22Rv1 (cell line): ENCODE measurements around the gene DCUN1D4.

Source experiments
- H3K27ac ChIP-seq: fragments of 450-650 bp; 2 replicates; pipeline ENCODE4 v1.5.1; 2017
- ZFX ChIP-seq: fragments of 450-650 bp; IDR thresholded peaks from 2 replicates; pipeline ENCODE4 v1.6.1; 2017; ENCODE audit warnings: antibody characterized with exemption, borderline replicate concordance
- TF ChIP-seq, protein P1 (sequence below): fragments of 450-650 bp; IDR thresholded peaks from 2 replicates; pipeline ENCODE4 v1.5.1; 2017; ENCODE audit warnings: mild to moderate bottlenecking

DCUN1D4 gene

DNA sequence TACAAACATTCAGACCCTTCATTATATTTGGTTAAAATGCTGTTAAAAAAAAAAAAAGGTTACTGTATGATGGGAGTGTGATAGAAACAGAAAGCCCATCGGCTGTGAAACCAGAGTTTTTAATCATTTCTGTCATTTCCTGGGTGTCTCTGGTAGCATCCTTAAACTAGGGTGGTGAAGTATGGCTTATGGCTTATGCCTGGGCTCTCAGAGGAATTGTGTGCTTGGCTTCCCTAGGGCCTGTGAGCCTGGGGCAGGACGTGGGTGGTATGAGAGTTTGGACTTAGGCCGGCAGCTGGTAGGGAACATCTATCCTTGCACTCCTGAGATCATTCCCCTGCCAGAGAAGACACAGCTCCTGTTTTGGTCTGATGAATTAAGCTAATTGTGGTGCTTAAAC, 52.2 kb downstream of the DCUN1D4 start:
- TF ChIP-seq, protein P1, sequence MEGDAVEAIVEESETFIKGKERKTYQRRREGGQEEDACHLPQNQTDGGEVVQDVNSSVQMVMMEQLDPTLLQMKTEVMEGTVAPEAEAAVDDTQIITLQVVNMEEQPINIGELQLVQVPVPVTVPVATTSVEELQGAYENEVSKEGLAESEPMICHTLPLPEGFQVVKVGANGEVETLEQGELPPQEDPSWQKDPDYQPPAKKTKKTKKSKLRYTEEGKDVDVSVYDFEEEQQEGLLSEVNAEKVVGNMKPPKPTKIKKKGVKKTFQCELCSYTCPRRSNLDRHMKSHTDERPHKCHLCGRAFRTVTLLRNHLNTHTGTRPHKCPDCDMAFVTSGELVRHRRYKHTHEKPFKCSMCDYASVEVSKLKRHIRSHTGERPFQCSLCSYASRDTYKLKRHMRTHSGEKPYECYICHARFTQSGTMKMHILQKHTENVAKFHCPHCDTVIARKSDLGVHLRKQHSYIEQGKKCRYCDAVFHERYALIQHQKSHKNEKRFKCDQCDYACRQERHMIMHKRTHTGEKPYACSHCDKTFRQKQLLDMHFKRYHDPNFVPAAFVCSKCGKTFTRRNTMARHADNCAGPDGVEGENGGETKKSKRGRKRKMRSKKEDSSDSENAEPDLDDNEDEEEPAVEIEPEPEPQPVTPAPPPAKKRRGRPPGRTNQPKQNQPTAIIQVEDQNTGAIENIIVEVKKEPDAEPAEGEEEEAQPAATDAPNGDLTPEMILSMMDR: no peak
- no peak for TF ChIP-seq ZFX
- no peak overlapping the region for H3K27ac ChIP-seq

DNA sequence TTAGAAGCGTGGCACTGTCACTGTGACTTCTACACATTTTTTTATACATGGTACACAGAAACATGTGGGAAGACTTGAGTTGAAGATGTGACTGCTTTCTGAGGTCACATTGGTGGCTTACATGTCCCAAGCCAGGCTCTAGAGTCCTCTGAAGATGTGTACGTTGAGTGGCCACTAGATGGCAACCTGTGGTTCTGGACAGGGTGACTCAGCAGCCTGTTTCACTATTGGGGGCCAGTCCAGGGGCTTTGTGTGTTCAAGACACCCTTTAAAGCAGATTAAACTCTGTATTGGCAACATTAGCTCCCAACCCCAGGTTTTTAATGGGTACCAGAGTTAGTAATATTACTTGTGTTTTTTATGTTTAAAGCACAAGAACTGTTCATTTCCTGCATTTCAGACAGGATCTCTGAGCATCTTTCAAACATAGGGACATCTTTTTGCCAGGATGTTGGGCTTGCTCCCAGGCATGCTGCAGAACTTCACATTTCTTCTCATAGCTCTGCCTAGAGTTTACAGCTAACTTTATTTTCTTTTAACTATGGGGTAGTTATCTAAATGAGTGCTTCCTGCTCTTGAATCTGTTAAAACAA, 53.0 kb downstream of the DCUN1D4 start:
- TF ChIP-seq, protein P1: peak; percentile 90
- TF ChIP-seq ZFX: no peak
- H3K27ac ChIP-seq: peak overlapping the region; percentile 40; the same call in 1 of the 2 replicates

DNA sequence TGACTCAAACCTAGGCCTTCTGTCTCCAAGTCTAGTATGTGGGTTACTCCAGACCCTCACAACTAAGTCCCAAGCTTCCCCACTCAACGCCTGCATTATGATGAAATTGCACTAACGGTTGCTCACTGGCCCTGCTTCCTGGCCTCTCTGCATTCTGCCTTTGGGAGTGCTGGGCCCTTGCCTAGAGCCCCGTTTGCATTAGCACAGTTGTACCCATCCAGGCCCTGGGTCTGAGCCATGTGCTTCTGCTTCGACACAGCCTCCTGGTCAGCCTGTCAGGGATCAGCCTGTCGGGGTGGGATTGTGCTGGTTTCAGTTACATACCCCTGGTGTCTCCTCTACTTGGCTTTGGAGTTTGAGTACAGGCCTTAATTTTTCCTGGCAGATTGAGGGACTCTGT, 58.4 kb downstream of the DCUN1D4 start:
- TF ChIP-seq ZFX: no peak
- TF ChIP-seq, protein P1: no peak
- H3K27ac ChIP-seq: no peak overlapping the region

DNA sequence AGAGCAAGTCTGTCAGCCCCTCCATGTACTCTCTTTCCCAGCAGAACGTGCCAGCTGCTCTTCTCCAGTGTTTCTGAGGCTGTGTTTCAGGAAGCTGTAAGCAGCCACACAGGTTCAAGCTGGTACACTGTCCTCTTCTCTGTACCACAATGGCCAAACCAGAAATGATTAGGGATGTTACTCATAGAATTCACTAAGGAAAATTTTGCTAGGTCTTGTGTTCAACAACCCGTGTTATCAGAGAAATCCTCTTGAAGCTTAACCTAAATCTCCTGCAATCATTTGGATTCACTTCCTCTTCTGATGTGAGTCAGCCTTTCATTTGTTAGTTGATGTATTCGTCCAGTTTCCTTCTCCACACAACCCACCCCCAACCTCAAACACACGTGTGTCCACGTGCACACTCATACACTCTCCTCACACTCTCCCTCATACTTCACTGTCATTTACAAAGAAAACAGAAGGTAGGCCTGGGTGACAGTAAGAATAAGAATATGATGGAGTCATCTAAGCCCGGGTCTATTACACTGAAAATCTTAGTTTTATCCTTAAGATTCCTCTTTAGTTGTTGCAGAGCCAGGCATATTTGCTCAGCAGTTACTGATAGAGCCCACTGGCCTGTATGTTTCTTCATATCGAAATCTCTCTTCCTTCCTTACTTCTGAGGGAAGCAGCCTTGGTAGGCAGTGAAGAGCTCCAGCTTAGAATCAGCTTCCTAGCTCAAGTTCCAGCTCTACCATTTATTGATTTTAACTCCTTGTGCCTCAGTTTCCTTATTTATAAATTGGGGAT, 63.4 kb downstream of the DCUN1D4 start:
- no peak overlapping the region for H3K27ac ChIP-seq
- TF ChIP-seq ZFX: no peak

DNA sequence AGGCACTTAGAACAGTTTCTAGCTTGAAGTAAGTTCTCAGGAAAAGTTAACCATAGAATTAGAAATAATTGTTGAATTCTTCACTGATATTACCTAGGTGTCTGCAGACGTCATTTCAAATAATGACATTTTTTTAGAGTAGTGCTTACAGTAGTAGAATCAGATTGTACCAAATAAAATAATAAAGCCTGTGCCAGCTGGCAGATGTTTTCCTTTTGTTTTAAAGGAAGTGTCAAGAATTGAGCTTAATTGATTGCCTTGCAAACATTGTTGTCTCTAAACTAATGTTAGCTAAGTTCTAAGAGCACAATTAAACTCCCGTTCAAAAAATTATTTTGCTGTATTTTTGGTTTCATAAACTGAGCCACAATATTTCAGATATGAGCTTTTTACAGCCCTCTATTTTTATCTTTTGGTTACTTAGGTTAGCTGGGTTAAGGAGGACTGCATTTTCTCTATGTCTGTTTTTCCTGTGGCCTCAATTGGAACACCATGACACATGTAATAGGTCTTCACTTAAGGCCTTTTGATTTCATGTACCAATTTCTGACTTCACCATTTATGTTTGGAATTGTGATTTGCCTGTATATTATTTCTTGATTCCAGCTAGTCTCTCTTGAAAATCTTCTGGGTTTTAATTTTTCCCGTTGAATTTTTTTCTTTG, 64.2 kb downstream of the DCUN1D4 start:
- TF ChIP-seq, protein P1: no peak
- no peak for TF ChIP-seq ZFX
- no peak overlapping the region for H3K27ac ChIP-seq

DNA sequence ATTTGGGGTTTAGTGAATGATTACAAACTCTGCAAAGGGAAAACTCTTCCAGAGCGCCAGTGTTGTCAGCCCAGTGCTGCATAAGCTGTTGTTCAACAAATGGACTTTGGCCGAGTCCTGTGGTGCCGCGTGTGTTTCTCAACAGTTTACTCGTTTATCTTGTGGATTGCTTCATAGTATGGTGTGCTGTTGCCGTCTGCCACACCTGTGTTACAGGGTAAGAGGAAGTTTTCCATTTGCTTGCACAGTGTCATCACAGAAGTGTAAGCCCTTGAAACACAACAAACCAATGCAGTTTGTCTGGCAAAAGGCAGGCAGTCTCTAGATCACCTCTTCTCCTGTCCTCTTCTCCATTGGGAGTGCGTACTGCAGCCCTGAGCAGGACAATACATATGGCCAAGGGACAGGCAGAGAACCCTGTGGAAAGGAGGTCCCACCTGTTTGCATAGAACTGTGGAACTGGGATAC, 66.3 kb downstream of the DCUN1D4 start:
- no peak for TF ChIP-seq ZFX
- TF ChIP-seq, protein P1: no peak
- no peak overlapping the region for H3K27ac ChIP-seq

DNA sequence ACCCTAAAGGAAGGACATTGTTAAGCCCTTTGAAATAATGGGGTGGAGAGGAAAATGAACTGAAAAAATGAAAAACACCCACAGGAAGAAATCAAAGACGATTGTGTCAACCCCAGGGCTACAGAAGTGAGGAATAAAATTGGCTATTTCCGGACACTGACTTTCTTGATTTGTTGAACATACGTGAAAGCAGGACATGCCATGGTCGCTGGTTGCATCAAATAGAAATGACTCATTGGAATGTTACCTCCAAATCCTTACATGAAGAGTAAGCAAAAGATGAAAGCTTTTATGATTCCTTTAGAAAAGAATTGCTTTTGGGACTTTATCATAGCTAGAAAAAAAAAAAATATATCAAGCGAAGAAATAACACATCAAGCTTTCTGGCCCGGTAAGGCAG, 75.3 kb downstream of the DCUN1D4 start:
- TF ChIP-seq, protein P1: no peak
- TF ChIP-seq ZFX: no peak
- no peak overlapping the region for H3K27ac ChIP-seq
